AG09319 (cell line): ENCODE measurements around the gene DAP.

Source experiments
- DNase-seq: peaks from one replicate; pipeline ENCODE4 v3.0.0-alpha.2; 2010; ENCODE audit warnings: low read depth; ENCODE audit errors: extremely low read depth
- TF ChIP-seq, protein P1 (sequence below): IDR thresholded peaks from 2 replicates; pipeline ENCODE4 v1.5.1; 2011; ENCODE audit warnings: low read depth, mild to moderate bottlenecking, inconsistent platforms, low read length, moderate library complexity

Gene DAP

DNA sequence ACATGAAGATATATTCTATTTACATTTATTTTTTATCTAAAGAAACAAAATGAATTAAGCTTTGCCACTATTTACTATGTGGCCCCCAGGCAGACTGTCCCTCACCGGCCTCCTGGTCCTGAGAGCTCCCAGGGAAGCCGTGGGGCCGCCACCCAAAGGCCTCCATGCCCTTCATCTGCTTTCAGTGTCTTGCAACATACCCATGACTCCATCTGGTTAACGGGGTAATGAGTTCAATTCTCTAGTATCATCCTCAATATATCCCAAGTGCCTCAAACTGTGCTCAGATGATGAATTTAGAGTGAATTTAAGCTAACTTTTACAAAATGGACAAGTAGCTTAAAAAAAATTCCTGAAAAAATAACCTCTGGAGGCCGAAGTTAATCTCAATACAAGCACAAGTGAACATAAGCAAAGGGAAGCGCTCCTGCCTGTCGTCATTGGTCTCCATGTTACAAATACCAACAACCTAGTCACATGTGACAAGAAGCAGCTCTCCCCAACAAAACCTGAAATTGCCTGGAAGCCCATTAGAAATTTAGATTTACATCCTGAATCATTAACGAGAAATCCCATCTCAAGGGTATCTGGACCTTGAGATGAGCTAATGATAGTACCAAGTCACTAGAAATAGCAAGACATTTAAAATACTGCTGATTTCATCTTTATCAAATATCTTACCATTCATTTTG, 26.1 kb downstream of the DAP start:
- DNase-seq: no peak
- TF ChIP-seq, protein P1, sequence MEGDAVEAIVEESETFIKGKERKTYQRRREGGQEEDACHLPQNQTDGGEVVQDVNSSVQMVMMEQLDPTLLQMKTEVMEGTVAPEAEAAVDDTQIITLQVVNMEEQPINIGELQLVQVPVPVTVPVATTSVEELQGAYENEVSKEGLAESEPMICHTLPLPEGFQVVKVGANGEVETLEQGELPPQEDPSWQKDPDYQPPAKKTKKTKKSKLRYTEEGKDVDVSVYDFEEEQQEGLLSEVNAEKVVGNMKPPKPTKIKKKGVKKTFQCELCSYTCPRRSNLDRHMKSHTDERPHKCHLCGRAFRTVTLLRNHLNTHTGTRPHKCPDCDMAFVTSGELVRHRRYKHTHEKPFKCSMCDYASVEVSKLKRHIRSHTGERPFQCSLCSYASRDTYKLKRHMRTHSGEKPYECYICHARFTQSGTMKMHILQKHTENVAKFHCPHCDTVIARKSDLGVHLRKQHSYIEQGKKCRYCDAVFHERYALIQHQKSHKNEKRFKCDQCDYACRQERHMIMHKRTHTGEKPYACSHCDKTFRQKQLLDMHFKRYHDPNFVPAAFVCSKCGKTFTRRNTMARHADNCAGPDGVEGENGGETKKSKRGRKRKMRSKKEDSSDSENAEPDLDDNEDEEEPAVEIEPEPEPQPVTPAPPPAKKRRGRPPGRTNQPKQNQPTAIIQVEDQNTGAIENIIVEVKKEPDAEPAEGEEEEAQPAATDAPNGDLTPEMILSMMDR: no peak

DNA sequence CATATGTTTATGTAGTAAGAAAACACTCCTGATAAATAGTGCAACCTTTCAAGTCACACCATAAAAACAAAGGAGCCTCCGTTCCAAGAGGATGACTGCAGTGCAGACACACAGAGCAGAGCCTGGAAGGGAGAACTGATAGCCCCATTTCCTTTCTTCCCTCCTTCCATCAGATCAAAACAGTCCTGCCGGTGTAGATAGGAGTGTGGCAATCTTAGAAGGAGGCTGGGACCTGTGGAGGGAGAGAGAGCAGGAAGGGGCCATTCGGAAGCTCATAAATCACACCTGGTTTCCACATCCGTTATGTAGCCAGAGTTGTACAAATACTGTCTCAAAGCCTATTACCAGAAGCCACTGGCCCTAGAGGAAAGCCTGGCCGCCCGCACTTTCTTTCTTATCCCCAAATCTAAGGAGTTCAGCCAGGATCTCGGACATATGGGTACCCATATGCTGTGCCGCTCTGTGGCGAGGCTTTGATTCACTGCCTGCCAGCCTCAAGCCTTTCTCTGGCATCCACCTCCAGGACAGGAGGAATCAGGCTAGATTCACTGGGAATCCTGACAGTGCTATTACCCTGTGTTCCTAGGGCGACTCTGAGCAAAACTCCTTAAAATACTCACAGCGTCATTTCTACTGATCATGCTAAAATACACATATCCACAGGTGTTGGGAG, 26.9 kb downstream of the DAP start:
- TF ChIP-seq, protein P1: no peak
- DNase-seq: no peak

DNA sequence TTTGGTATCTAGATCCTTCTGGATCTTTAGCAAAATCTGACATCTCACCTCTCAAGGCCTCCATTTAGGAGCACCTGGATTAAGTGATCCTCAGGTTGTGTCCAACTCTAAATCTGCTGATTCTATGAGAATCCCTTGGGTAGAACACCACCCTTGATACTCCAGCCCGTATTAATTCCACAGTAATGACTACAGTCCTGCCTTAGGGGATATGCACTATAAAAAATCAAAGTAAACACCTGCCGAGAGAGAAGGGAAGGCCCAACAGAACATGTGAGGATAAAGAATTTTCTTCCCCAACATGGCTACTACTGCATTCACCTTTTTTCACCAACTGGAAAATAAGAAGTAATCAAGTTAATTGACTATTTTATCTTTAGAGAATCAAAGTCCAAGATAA, 27.6 kb downstream of the DAP start:
- no peak for DNase-seq
- TF ChIP-seq, protein P1: no peak

DNA sequence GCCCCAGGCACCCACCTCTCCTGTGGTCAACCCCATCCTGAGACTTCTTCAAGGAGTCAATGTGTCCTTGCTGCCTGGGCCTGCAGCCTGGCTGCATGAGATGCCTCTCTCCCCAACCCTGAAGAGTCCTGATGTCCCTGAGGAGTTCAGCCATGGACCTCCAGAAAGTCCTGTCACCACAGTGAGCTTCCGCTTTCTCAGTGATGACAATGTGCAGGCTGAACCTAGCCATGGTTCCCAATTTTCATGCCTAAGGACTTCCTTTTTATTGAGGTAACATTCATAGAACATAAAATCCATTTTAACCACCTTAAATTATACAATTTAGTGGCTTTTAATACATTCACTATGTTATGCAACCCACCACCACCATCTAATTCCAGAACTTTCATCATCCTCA, 29.1 kb downstream of the DAP start:
- no peak for DNase-seq
- TF ChIP-seq, protein P1: no peak

DNA sequence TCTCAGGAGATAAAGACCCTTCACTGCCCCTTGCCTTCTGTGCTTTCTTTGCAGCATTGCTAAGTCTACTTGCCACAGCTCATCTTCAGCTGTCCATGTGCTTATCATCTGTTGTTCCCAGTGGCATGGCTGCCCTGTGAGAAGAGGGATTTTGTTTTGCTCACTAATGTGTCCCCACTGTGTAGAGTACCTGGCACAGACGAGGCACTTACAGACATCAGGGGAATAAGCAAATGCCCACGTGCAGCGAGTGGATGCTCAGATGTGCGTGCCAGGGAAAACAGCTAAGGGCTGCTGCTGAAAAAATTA, 31.0 kb downstream of the DAP start:
- no peak for DNase-seq
- TF ChIP-seq, protein P1: no peak

DNA sequence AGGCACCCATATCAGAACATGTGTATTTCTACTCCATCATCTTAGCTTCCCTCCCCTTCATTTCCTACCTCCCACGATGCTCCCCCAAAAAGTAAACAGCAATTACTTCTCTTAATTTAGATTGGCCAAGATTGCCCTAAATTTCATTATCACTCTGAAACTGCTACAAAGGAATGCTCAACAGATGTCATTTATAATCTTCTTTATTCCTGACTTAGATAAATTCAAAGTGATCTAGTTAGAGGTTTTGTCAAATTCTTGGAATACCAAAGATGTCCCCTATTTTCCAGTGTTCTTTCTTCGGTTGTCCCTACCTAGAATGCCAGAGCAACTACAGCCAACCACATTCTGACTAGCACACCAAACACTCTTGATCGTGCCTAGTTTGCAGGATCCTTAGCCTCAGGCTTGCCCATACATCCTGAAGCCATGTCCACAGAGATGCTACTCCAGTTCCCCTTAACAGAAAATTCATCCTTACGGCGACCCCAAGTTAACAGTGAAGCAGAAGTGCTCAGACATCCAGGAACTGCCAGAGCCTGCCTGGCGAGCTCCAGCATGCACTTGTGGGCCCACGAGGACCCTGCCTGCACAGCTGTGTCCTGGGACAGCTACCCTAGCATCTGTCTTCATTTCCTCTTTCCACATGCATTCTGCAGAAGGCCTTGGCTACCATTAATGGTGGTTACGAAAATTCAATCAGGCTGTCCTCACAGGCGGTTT, 31.6 kb downstream of the DAP start:
- TF ChIP-seq, protein P1: no peak
- no peak for DNase-seq

DNA sequence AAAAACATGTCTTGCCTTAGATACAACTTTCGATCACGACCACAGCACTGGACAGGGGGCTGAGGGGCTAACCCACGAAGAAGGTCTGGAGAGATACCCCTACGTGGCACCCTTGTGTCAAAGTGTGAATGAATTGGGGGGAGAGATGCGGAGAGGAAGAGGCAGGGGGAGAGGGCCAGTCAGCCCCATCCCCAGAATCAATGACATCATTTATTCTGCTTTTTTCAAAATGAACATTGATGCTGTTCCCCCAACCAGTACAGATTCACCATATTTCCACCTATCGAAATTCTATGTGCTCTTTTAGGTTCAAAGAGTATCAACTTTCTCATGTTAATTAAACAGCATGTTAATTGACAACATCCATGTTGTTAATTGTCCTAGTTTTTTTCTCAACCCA, 32.4 kb downstream of the DAP start:
- TF ChIP-seq, protein P1: no peak
- DNase-seq: no peak
